Measurements from ENCODE around the gene TENM4.

DNA sequence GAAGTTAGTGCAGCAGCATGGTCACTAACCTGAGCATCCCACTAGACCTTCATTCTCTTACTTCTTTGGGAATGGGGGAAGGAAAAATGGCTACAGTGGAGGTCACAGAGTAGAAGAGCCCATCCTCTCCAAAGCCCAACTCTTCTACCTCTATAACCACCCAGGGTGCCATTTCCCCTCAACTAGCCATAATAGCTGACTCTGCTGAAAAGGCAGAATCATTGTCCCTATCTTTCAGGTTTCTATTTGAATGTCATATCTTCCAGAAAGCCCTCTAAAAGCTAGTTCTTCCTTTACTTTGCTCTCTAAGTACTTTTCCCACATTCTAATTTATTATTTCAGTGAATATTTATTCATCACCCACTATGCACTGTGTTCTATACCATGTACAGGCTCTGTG, 421.6 kb downstream of the TENM4 start:
- TF ChIP-seq, protein P1, sequence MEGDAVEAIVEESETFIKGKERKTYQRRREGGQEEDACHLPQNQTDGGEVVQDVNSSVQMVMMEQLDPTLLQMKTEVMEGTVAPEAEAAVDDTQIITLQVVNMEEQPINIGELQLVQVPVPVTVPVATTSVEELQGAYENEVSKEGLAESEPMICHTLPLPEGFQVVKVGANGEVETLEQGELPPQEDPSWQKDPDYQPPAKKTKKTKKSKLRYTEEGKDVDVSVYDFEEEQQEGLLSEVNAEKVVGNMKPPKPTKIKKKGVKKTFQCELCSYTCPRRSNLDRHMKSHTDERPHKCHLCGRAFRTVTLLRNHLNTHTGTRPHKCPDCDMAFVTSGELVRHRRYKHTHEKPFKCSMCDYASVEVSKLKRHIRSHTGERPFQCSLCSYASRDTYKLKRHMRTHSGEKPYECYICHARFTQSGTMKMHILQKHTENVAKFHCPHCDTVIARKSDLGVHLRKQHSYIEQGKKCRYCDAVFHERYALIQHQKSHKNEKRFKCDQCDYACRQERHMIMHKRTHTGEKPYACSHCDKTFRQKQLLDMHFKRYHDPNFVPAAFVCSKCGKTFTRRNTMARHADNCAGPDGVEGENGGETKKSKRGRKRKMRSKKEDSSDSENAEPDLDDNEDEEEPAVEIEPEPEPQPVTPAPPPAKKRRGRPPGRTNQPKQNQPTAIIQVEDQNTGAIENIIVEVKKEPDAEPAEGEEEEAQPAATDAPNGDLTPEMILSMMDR (IDR thresholded peaks at IDR 0.05): no peak
- TF ChIP-seq POLR2A (IDR thresholded peaks at IDR 0.05): no peak

Measured in uterus (tissue), 2 donors.